GM21576 (cell line): Measurements from ENCODE around the gene UBAP2.
"Not testable (repeated sequence)": the region's sequence is repeated elsewhere in the genome, so short reads cannot be mapped to it uniquely, and the experiment has no call there.

ENCODE experiments used
- ATAC-seq: cut with Tn5 transposase; IDR thresholded peaks from one replicate; pipeline ENCODE4 v1.9.1; 2021; ENCODE audit warnings: mild to moderate bottlenecking, moderate library complexity; ENCODE audit not compliant: unreplicated experiment

UBAP2 gene

GRCh38 chr9:33988219-33988890 lies 60.3 kb downstream of the UBAP2 start:
- peak; percentile 96 for ATAC-seq

GRCh38 chr9:33976414-33976813 lies 72.3 kb downstream of the UBAP2 start:
- no peak for ATAC-seq

- no peak for ATAC-seq
Observed at GRCh38 chr9:33972698-33973097, 76.0 kb downstream of the UBAP2 start.

- no peak for ATAC-seq
Observed at GRCh38 chr9:33964086-33964768, 84.5 kb downstream of the UBAP2 start.

GRCh38 chr9:33962468-33962867 lies 86.2 kb downstream of the UBAP2 start:
- not testable (repeated sequence) for ATAC-seq

- ATAC-seq, result no peak
Observed at GRCh38 chr9:33959725-33960124, 89.0 kb downstream of the UBAP2 start.

GRCh38 chr9:33956544-33956943 lies 92.1 kb downstream of the UBAP2 start:
- ATAC-seq, result no peak

GRCh38 chr9:33952066-33952465 lies 96.6 kb downstream of the UBAP2 start:
- ATAC-seq, result no peak

- no peak for ATAC-seq
Observed at GRCh38 chr9:33950371-33950770, 98.3 kb downstream of the UBAP2 start.

GRCh38 chr9:33946779-33947535 lies 101.7 kb downstream of the UBAP2 start:
- no peak for ATAC-seq

- no peak for ATAC-seq
Observed at GRCh38 chr9:33943389-33943788, 105.3 kb downstream of the UBAP2 start.

GRCh38 chr9:33942471-33943083 lies 106.1 kb downstream of the UBAP2 start:
- no peak for ATAC-seq

- ATAC-seq, result no peak
Observed at GRCh38 chr9:33939924-33940874, 108.5 kb downstream of the UBAP2 start.

GRCh38 chr9:33934188-33934878 lies 114.4 kb downstream of the UBAP2 start:
- no peak for ATAC-seq

- ATAC-seq, result no peak
Observed at GRCh38 chr9:33932078-33932807, 116.4 kb downstream of the UBAP2 start.

GRCh38 chr9:33931326-33931725 lies 117.4 kb downstream of the UBAP2 start:
- ATAC-seq, result no peak

- no peak for ATAC-seq
Observed at GRCh38 chr9:33927694-33928093, 121.0 kb downstream of the UBAP2 start.

GRCh38 chr9:33926746-33927485 lies 121.8 kb downstream of the UBAP2 start:
- ATAC-seq, result no peak
